Epidermal melanocyte (primary cell): ENCODE results near the gene CFAP157.

Source experiments
- DNase-seq: peaks from one replicate; pipeline ENCODE4 v3.0.0; 2011; ENCODE audit warnings: low spot score; ENCODE audit not compliant: insufficient read length

The CFAP157 gene

GRCh38 chr9:127758843-127759242, 52.1 kb downstream of the CFAP157 start:
- no peak for DNase-seq

GRCh38 chr9:127761061-127761460, 54.3 kb downstream of the CFAP157 start:
- DNase-seq = no peak

GRCh38 chr9:127761491-127761956, 54.7 kb downstream of the CFAP157 start:
- DNase-seq = no peak

- DNase-seq = no peak
These were observed 55.4 kb downstream of the CFAP157 start for GRCh38 chr9:127762111-127762676.

GRCh38 chr9:127763918-127764384, 57.2 kb downstream of the CFAP157 start:
- no peak for DNase-seq

- no peak for DNase-seq
These were observed 58.6 kb downstream of the CFAP157 start for GRCh38 chr9:127765418-127765817.
